ENCODE measurements around the gene ARHGEF37.

DNA sequence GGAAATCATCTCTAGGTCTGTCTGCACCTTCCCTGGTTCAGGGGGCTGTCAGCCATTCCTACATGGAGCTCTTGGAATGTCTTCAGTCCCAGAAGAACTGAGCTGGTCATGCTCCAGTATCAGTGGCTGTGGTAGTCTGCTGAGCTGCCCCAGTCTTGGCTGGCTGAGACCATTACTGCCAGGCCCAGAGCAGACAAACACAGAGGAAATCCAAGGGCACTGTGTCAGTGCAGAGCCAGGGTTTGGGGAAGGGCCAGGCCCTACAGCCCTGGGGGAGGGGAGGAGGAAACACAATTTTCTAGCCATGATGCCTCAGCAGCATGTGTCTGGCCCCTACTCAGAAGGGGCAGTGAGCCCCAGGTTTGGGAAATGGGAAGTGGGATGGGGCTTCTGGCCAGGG is 58.4 kb downstream of the ARHGEF37 start:
- TF ChIP-seq, protein P1, sequence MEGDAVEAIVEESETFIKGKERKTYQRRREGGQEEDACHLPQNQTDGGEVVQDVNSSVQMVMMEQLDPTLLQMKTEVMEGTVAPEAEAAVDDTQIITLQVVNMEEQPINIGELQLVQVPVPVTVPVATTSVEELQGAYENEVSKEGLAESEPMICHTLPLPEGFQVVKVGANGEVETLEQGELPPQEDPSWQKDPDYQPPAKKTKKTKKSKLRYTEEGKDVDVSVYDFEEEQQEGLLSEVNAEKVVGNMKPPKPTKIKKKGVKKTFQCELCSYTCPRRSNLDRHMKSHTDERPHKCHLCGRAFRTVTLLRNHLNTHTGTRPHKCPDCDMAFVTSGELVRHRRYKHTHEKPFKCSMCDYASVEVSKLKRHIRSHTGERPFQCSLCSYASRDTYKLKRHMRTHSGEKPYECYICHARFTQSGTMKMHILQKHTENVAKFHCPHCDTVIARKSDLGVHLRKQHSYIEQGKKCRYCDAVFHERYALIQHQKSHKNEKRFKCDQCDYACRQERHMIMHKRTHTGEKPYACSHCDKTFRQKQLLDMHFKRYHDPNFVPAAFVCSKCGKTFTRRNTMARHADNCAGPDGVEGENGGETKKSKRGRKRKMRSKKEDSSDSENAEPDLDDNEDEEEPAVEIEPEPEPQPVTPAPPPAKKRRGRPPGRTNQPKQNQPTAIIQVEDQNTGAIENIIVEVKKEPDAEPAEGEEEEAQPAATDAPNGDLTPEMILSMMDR (IDR thresholded peaks at IDR 0.05): no peak
- TF ChIP-seq POLR2A (IDR thresholded peaks at IDR 0.05): no peak
